ENCODE measurements around the gene IREB2. TPM values are rescaled to one million over a fixed set of nuclear protein-coding genes. Genes with fewer than 3 reads are reported as not detected.

The IREB2 gene
- total and polyA plus RNA-seq, 2 experiments from 2014 or later, result 23.4 to 68.4 TPM

GRCh38 chr15:78408961-78409360 lies 29.1 kb upstream of the IREB2 start:
- Mint-ChIP-seq H3K4me1 (peaks cover 3% of the 10 kb centered on the region; the same call in 2 of the 3 replicates), H3K4me3 (no peak overlapping the region), H3K27ac (no peak overlapping the region), H3K9me3 (peaks cover 3% of the 10 kb centered on the region; the same call in 1 of the 3 replicates), H3K27me3 (ENCODE audit: insufficient read depth, low read depth, poor library complexity) (peaks cover 11% of the 10 kb centered on the region), H3K36me3 (ENCODE audit: low read depth) (no peaks in the 10 kb centered on the region)
- Histone ChIP-seq H3K4me3 (no peak overlapping the region), H3K79me2 (replicated peaks; ENCODE audit: insufficient read depth) (no peaks in the 10 kb centered on the region), H3K4me1 (ENCODE audit: insufficient read depth) (no peaks in the 10 kb centered on the region), H3K9me2 (ENCODE audit: insufficient read depth) (no peaks in the 10 kb centered on the region), H3K36me3 (ENCODE audit: insufficient read depth) (no peaks in the 10 kb centered on the region), H3K27ac (ENCODE audit: low read depth) (no peak overlapping the region), H2AFZ (peak overlapping the region; percentile 63; the same call in 1 of the 2 replicates), H4K20me1 (replicated peaks; ENCODE audit: insufficient read depth) (no peaks in the 10 kb centered on the region), H3K27me3 (ENCODE audit: insufficient read depth) (no peaks in the 10 kb centered on the region), H3F3A (replicated peaks; ENCODE audit: low read depth) (no peaks in the 10 kb centered on the region), H3K4me2 (no peak overlapping the region)
- ATAC-seq (no peak), DNase-seq (ENCODE audit: low spot score) (no peak)
- TF ChIP-seq NANOG (IDR thresholded peaks at IDR 0.05; ENCODE audit: borderline replicate concordance) (no peak), ZNF462 (CRISPR knock-in tag; IDR thresholded peaks at IDR 0.05) (no peak), EZH2phosphoT487 (IDR thresholded peaks at IDR 0.05; ENCODE audit: unreplicated experiment) (no peak), EZH2 (IDR thresholded peaks at IDR 0.05; ENCODE audit: low read depth, unreplicated experiment) (no peak), REST (IDR thresholded peaks at IDR 0.05; ENCODE audit: unreplicated experiment) (no peak), JUNB (IDR thresholded peaks at IDR 0.05; ENCODE audit: unreplicated experiment) (no peak), POLR2AphosphoS5 (IDR thresholded peaks at IDR 0.05; ENCODE audit: low read depth) (no peak), STAT1 (IDR thresholded peaks at IDR 0.05; ENCODE audit: unreplicated experiment) (no peak), ZNF331 (CRISPR knock-in tag; IDR thresholded peaks at IDR 0.05; ENCODE audit: low read depth) (no peak), CREB1 (CRISPR knock-in tag; IDR thresholded peaks at IDR 0.05; ENCODE audit: low read depth) (no peak), ZNF114 (CRISPR knock-in tag; IDR thresholded peaks at IDR 0.05) (no peak), ETS1 (IDR thresholded peaks at IDR 0.05) (no peak), CTCF (conservative IDR thresholded peaks at IDR 0.05; ENCODE audit: low read depth in 2 of 2) (no peak)

Data from GM23338 (cell line).